Keratinocyte (primary cell): ENCODE data around the gene CPHXL2. TPM values are rescaled to one million over a fixed set of nuclear protein-coding genes. Genes with fewer than 3 reads are reported as not detected.

Source experiments
- DNase-seq: peaks from one replicate; pipeline ENCODE4 v3.0.0-alpha.2; 2011; ENCODE audit warnings: low read depth, missing footprints, low spot score
- FAIRE-seq: peaks from 2 replicates; lab custom pipeline; 2011; peaks lifted over from hg19 to GRCh38; lab: Jason Lieb, UNC
- H2AFZ ChIP-seq: 2 replicates; pipeline ENCODE4 v1.6.0; 2012; ENCODE audit warnings: low read length, control low read depth, inconsistent platforms; ENCODE audit not compliant: control insufficient read depth
- H3K27ac ChIP-seq: 2 replicates; pipeline ENCODE4 v1.5.1; 2011; ENCODE audit warnings: low read length; ENCODE audit not compliant: control insufficient read depth, insufficient read depth
- H3K27me3 ChIP-seq: 3 replicates; pipeline ENCODE4 v1.6.0; 2011; ENCODE audit warnings: low read length; ENCODE audit not compliant: control insufficient read depth, insufficient read depth; ENCODE audit errors: extremely low read depth
- H3K36me3 ChIP-seq, 2 experiments: 2 replicates in 1 of 2; 3 replicates in 1 of 2; pipeline ENCODE4 v1.5.1; 2011; ENCODE audit warnings: low read length in 2 of 2, mild to moderate bottlenecking in 1 of 2; ENCODE audit not compliant: control insufficient read depth in 2 of 2, insufficient read depth in 2 of 2; ENCODE audit errors: extremely low read depth in 1 of 2
- H3K4me1 ChIP-seq: 3 replicates; pipeline ENCODE4 v1.5.1; 2011; ENCODE audit warnings: low read length; ENCODE audit not compliant: control insufficient read depth, insufficient read depth; ENCODE audit errors: extremely low read depth
- H3K4me2 ChIP-seq: 3 replicates; pipeline ENCODE4 v1.6.0; 2011; ENCODE audit warnings: low read depth, low read length; ENCODE audit not compliant: control insufficient read depth, insufficient read depth; ENCODE audit errors: extremely low read depth
- H3K4me3 ChIP-seq, 3 experiments: fragments of 200-600 bp in 1 of 3; sonication (generic) in 1 of 3; 2 replicates in 2 of 3; 3 replicates in 1 of 3; pipeline ENCODE4 v1.5.1; 2011 to 2016; ENCODE audit warnings: low read length in 3 of 3, mild to moderate bottlenecking in 3 of 3, control low read depth in 2 of 3, inconsistent platforms in 1 of 3, low read depth in 1 of 3, mixed read lengths in 1 of 3, mixed run types in 1 of 3, moderate library complexity in 1 of 3; ENCODE audit not compliant: control insufficient read depth in 2 of 3, insufficient read depth in 2 of 3; ENCODE audit errors: extremely low read depth in 1 of 3
- H3K79me2 ChIP-seq: 2 replicates; pipeline ENCODE4 v1.6.0; 2012; ENCODE audit warnings: low read length; ENCODE audit not compliant: control insufficient read depth, insufficient read depth
- H3K9ac ChIP-seq: 3 replicates; pipeline ENCODE4 v1.6.0; 2011; ENCODE audit warnings: low read length; ENCODE audit not compliant: control insufficient read depth, insufficient read depth; ENCODE audit errors: extremely low read depth
- H3K9me1 ChIP-seq: 3 replicates; pipeline ENCODE4 v1.6.0; 2011; ENCODE audit warnings: low read length; ENCODE audit not compliant: control insufficient read depth, insufficient read depth; ENCODE audit errors: extremely low read depth
- H3K9me3 ChIP-seq: 2 replicates; pipeline ENCODE4 v1.5.1; 2012; ENCODE audit warnings: low read depth, low read length; ENCODE audit not compliant: control insufficient read depth
- H4K20me1 ChIP-seq: 3 replicates; pipeline ENCODE4 v1.6.0; 2011; ENCODE audit warnings: low read length; ENCODE audit not compliant: control insufficient read depth, insufficient read depth; ENCODE audit errors: extremely low read depth
- CTCF ChIP-seq, 3 experiments: IDR thresholded peaks in 1 of 3; conservative IDR thresholded peaks in 1 of 3; optimal IDR thresholded peaks in 1 of 3; 2 replicates in 2 of 3; 3 replicates in 1 of 3; pipeline versions ENCODE3 to v1.5.1; 2011; ENCODE audit warnings: low read length in 3 of 3, mild to moderate bottlenecking in 3 of 3, moderate library complexity in 2 of 3, control low read depth in 1 of 3, inconsistent platforms in 1 of 3; ENCODE audit not compliant: insufficient read depth in 2 of 3; ENCODE audit errors: extremely low read depth in 1 of 3
- EZH2 ChIP-seq: IDR thresholded peaks from one replicate; pipeline ENCODE4 v1.6.1; 2012; ENCODE audit warnings: inconsistent platforms, mild to moderate bottlenecking, low read length, moderate library complexity
- dilution Hi-C: fragments of 300-500 bp; cut with MboI; formaldehyde crosslinking; loops from one replicate; pipeline ENCODE4 v1.7.0; 2020; ENCODE audit warnings: low sequenced_read_pairs; ENCODE audit not compliant: extremely low pct_ligation_motif_present
- polyA plus RNA-seq, 5 experiments: library from polyadenylated mRNA; depleted of rRNA in 3 of 5; stranded (reverse) in 3 of 5; stranded (forward) in 1 of 5; unstranded in 1 of 5; fragments of >200 nt; gene quantifications; 1 replicate in 1 of 5; 2 replicates in 3 of 5; 3 replicates in 1 of 5; pipeline versions ENCODE4 v1.2.1 to v1.2.3, GENCODE V29; 2011 to 2012; ENCODE audit warnings: missing spikeins in 2 of 5, low read depth in 1 of 5, low replicate concordance in 1 of 5

CPHXL2 gene
- polyA plus RNA-seq, 1 donor (not counting 4 experiments of a cell fraction or from before 2014, with no cell fraction given) = not detected

- no peak overlapping the region for H3K4me2 ChIP-seq
- no peak overlapping the region for H3K9ac ChIP-seq
- dilution Hi-C loops = no loop called here
- TF ChIP-seq EZH2 = no peak
- TF ChIP-seq CTCF (optimal IDR thresholded peaks at IDR 0.05 in 1 of 3, IDR thresholded peaks at IDR 0.05 in 1 of 3, conservative IDR thresholded peaks at IDR 0.05 in 1 of 3; ENCODE audit: extremely low read depth in 1 of 3, insufficient read depth in 2 of 3, low read length in 3 of 3) = no peak
- DNase-seq (no peak), FAIRE-seq (no peak)
- no peaks in the 10 kb centered on the region for H3K79me2 ChIP-seq
- no peak overlapping the region for H3K4me3 ChIP-seq
- no peaks in the 10 kb centered on the region for H3K9me3 ChIP-seq
- H4K20me1 ChIP-seq = no peaks in the 10 kb centered on the region
- no peaks in the 10 kb centered on the region for H3K27me3 ChIP-seq
- H3K4me1 ChIP-seq = no peaks in the 10 kb centered on the region
- H3K27ac ChIP-seq = no peak overlapping the region
- H3K36me3 ChIP-seq = no peaks in the 10 kb centered on the region
- no peak overlapping the region for H2AFZ ChIP-seq
- no peaks in the 10 kb centered on the region for H3K9me1 ChIP-seq
Observed at GRCh38 chr16:75697571-75697970, 20.8 kb upstream of the CPHXL2 start.

- dilution Hi-C loops = no loop called here
- FAIRE-seq = no peak
- H4K20me1 ChIP-seq = no peaks in the 10 kb centered on the region
- no peak overlapping the region for H3K4me3 ChIP-seq
- H3K9me3 ChIP-seq = no peaks in the 10 kb centered on the region
- TF ChIP-seq EZH2 = no peak
- TF ChIP-seq CTCF (optimal IDR thresholded peaks at IDR 0.05 in 1 of 3, IDR thresholded peaks at IDR 0.05 in 1 of 3, conservative IDR thresholded peaks at IDR 0.05 in 1 of 3; ENCODE audit: extremely low read depth in 1 of 3, insufficient read depth in 2 of 3, low read length in 3 of 3) = no peak
- H3K27me3 ChIP-seq = no peaks in the 10 kb centered on the region
- H3K4me1 ChIP-seq = no peaks in the 10 kb centered on the region
- no peak for DNase-seq
- H3K36me3 ChIP-seq = no peaks in the 10 kb centered on the region
- H3K9me1 ChIP-seq = no peaks in the 10 kb centered on the region
- no peak overlapping the region for H2AFZ ChIP-seq
- H3K4me2 ChIP-seq = no peak overlapping the region
- H3K79me2 ChIP-seq = no peaks in the 10 kb centered on the region
- no peak overlapping the region for H3K27ac ChIP-seq
- H3K9ac ChIP-seq = no peak overlapping the region
Observed at GRCh38 chr16:75695708-75696107, 18.9 kb upstream of the CPHXL2 start.
